Activated CD8-positive, alpha-beta T cell treated with anti-CD3 and anti-CD28 coated beads for 36 hours (primary cell): Measurements from ENCODE around the gene SLC10A2. TPM values are rescaled to one million over a fixed set of nuclear protein-coding genes. Genes with fewer than 3 reads are reported as not detected.

ENCODE experiments used
- ATAC-seq: fragments of 200-7000 bp; cut with Tn5 transposase; one replicate; pipeline ENCODE4 v1.10.0; 2021; ENCODE audit warnings: mild to moderate bottlenecking, moderate library complexity
- CTCF ChIA-PET: fragments of 350-600 bp; sonication (Branson Sonifier 250); formaldehyde crosslinking; loops from one replicate; lab custom pipeline; 2021; ENCODE audit warnings: antibody characterized with exemption; lab: Charles Lee
- POLR2A ChIA-PET: fragments of 350-600 bp; sonication (Branson Sonifier 250); formaldehyde crosslinking; loops from one replicate; lab custom pipeline; 2021; ENCODE audit warnings: antibody characterized with exemption; lab: Charles Lee
- DNase-seq: peaks from one replicate; pipeline ENCODE4 v3.0.0-alpha.2; 2020
- H3K27ac Mint-ChIP-seq: one replicate; pipeline ENCODE4 v1.8.0; 2021; ENCODE audit warnings: mild to moderate bottlenecking, mixed read lengths
- H3K27me3 Mint-ChIP-seq: one replicate; pipeline ENCODE4 v1.8.0; 2021; ENCODE audit warnings: mixed read lengths
- H3K36me3 Mint-ChIP-seq: one replicate; pipeline ENCODE4 v1.8.0; 2021; ENCODE audit warnings: low read depth, mixed read lengths
- H3K4me1 Mint-ChIP-seq: one replicate; pipeline ENCODE4 v1.8.0; 2021; ENCODE audit warnings: low read depth, mixed read lengths
- H3K4me3 Mint-ChIP-seq: one replicate; pipeline ENCODE4 v1.8.0; 2021; ENCODE audit warnings: mild to moderate bottlenecking, moderate library complexity, mixed read lengths
- H3K9me3 Mint-ChIP-seq: one replicate; pipeline ENCODE4 v1.8.0; 2021; ENCODE audit warnings: mixed read lengths
- intact Hi-C: fragments of 100-400 bp; cut with micrococcal nuclease; formaldehyde crosslinking; loops from one replicate; pipeline ENCODE4 v1.10.0; 2022
- total RNA-seq, 2 experiments: library from RNA; stranded (reverse); gene quantifications; one replicate each; pipeline ENCODE4 v1.2.3, GENCODE V29; 2021
- TF ChIP-seq, protein P1 (sequence below): fragments of 200-600 bp; IDR thresholded peaks from one replicate; pipeline ENCODE4 v1.8.0; 2022; ENCODE audit warnings: antibody characterized with exemption, mild to moderate bottlenecking

SLC10A2 gene
- total RNA-seq, 2 experiments from 2014 or later = not detected

DNA sequence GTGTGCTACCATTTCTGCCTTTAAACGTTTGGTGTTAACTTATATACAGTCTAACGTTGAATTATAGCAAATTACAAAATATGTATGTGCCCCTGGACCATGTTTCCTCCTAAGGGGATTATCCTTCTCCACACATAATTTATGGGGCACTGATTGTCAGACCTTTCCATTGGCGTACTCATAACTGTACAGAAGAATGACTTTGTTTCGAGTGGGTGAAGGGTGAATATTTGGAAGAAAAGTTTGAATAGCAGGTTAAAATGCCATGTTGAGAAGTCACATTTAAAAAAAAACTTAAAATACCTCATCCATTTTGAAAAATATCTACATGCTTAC, 58.8 kb downstream of the SLC10A2 start:
- H3K36me3 Mint-ChIP-seq = no peaks in the 10 kb centered on the region
- no peaks in the 10 kb centered on the region for H3K4me1 Mint-ChIP-seq
- intact Hi-C loops = no loop called here
- no peaks in the 10 kb centered on the region for H3K27me3 Mint-ChIP-seq
- DNase-seq (no peak), ATAC-seq (no peak)
- TF ChIP-seq, protein P1, sequence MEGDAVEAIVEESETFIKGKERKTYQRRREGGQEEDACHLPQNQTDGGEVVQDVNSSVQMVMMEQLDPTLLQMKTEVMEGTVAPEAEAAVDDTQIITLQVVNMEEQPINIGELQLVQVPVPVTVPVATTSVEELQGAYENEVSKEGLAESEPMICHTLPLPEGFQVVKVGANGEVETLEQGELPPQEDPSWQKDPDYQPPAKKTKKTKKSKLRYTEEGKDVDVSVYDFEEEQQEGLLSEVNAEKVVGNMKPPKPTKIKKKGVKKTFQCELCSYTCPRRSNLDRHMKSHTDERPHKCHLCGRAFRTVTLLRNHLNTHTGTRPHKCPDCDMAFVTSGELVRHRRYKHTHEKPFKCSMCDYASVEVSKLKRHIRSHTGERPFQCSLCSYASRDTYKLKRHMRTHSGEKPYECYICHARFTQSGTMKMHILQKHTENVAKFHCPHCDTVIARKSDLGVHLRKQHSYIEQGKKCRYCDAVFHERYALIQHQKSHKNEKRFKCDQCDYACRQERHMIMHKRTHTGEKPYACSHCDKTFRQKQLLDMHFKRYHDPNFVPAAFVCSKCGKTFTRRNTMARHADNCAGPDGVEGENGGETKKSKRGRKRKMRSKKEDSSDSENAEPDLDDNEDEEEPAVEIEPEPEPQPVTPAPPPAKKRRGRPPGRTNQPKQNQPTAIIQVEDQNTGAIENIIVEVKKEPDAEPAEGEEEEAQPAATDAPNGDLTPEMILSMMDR = no peak
- ChIA-PET CTCF (no interaction called here), POLR2A (no interaction called here)
- no peak overlapping the region for H3K27ac Mint-ChIP-seq
- no peak overlapping the region for H3K4me3 Mint-ChIP-seq
- no peaks in the 10 kb centered on the region for H3K9me3 Mint-ChIP-seq

DNA sequence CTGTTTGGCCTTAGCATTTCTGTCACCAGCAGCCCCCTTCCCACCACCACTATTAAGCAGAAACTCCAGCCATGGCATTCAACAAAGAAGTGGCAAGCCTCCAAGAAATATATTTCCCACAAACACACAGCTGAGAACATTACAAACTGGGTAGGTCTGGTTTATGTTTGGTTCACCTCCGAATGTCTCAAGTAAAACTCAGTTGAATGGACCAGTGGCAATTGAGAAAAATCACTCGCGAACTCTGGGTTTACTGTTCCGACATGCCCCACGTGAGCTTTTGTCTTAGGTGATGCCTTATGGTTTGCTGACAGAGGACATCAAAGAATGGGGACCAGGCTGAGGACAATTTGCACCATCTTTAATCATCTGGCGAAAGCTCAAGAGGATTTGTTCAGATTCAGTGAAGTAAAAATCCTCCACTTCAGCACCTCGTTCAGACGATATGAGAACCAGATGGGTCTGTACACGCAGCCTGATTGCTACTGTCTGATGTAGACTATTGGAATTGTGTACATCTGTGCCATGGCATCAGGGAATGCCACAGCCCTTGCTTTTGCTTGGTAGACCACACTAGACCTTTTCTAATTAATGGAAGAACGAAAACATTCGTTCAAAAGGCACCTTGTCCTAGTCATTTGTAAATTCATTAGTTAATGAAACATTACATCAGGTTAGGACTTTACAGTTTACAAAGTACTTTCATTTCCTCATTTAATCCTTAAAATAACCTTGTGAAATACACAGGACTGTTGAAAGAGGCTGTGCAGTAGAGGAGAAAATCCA, 59.4 kb downstream of the SLC10A2 start:
- no peak overlapping the region for H3K27ac Mint-ChIP-seq

DNA sequence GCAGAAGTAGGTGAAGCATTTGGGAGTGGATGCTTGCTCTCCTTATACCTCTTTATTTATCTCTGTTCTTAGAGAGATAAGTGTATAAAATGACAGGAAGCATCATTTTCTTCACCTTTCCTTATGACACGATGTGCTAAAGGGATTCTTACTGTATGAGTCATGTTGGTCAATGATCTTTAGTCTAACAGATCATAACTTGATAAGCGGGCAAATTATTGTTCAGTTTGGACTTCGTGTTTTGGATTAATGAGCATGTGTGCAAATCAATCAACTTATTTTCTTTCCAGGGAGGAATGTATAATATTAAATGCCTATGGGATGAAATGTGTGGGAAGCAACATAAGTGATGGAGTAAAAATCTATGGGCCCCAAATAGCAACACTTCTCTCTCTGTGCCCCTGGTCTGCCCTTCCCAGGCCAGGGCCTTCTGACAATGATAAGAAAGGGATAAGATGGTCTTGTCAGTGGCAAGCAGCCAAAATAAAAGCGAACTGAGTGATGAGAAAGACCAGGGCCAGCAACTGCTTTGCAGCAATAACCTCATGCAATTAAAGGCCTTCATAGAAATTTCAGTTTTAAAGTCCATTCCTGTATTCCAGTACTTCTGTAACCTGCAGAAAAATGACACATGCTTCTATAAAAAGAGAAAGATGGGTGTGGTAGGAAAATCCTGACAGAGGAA, 61.4 kb downstream of the SLC10A2 start:
- Mint-ChIP-seq H3K4me3 (no peak overlapping the region), H3K27ac (no peak overlapping the region), H3K4me1 (no peaks in the 10 kb centered on the region), H3K9me3 (no peaks in the 10 kb centered on the region), H3K36me3 (no peaks in the 10 kb centered on the region), H3K27me3 (no peaks in the 10 kb centered on the region)
- TF ChIP-seq, protein P1 = no peak
- intact Hi-C loops = no loop called here
- CTCF ChIA-PET = no interaction called here
- POLR2A ChIA-PET = no interaction called here
- no peak for ATAC-seq
- DNase-seq = no peak

More for the DNA sequence above, 59.4 kb downstream of the SLC10A2 start:
- CTCF ChIA-PET = no interaction called here
- Mint-ChIP-seq H3K27me3 (no peaks in the 10 kb centered on the region), H3K36me3 (no peaks in the 10 kb centered on the region), H3K4me3 (no peak overlapping the region), H3K4me1 (no peaks in the 10 kb centered on the region), H3K9me3 (no peaks in the 10 kb centered on the region)
- TF ChIP-seq, protein P1 = no peak
- intact Hi-C loops = no loop called here
- ATAC-seq = no peak
- DNase-seq = no peak
- POLR2A ChIA-PET = no interaction called here

DNA sequence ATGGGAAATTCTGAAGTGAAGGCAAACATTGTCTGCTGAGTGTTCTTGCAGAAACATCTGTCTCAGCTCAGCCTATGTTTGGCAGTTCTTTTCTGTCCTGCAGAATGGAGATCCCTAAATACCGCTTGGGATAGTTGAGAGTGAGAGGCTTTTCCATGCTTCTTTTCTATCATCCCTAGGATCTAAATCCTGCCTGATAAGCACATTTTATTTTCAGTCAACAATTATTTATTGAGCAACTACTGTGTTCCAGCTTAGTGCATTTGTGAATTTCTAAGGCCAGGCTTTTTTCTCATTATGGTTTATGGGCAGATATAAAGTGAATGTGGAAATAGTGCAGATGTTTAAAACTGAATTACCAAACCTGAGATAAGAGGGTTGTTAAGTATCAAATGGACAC, 62.6 kb downstream of the SLC10A2 start:
- Mint-ChIP-seq H3K4me1 (no peaks in the 10 kb centered on the region), H3K27ac (no peak overlapping the region), H3K27me3 (no peaks in the 10 kb centered on the region), H3K9me3 (no peaks in the 10 kb centered on the region), H3K4me3 (no peak overlapping the region), H3K36me3 (no peaks in the 10 kb centered on the region)
- no peak for DNase-seq
- POLR2A ChIA-PET = no interaction called here
- CTCF ChIA-PET = no interaction called here
- no peak for ATAC-seq
- intact Hi-C loops = no loop called here
- TF ChIP-seq, protein P1 = no peak

DNA sequence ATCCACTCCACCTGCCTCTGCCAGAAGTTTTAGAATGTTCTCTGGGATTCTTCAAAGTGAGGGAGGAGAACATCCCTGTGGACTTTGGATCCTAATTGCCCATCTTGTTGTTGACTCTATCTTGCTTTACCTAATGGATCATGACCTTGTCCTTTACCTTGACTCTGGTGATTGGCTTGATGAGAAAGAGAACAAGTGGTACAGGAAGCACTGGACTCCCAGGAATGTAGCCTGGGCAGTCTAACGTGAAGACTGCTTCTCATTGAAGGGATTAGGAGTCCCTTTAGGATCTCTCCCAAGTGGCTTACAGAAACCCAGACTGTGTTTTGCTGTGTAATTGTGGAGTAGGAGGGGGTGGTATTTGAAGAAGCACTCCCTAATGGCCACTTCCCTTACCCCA, 63.9 kb downstream of the SLC10A2 start:
- POLR2A ChIA-PET = no interaction called here
- Mint-ChIP-seq H3K36me3 (no peaks in the 10 kb centered on the region), H3K27ac (no peak overlapping the region), H3K4me1 (no peaks in the 10 kb centered on the region), H3K4me3 (no peak overlapping the region), H3K27me3 (no peaks in the 10 kb centered on the region), H3K9me3 (no peaks in the 10 kb centered on the region)
- DNase-seq = no peak
- no peak for ATAC-seq
- CTCF ChIA-PET = no interaction called here
- TF ChIP-seq, protein P1 = no peak
- intact Hi-C loops = no loop called here
